A673 (cell line): ENCODE results near the gene TNFAIP2. TPM values are rescaled to one million over a fixed set of nuclear protein-coding genes. Genes with fewer than 3 reads are reported as not detected.
A peak's percentile ranks its signal among the peaks of the same experiment; 100 is the strongest.

Experiments used
- Bru-seq: library from RNA; stranded (reverse); fragments of 400-500 nt; gene quantifications from one replicate; lab custom pipeline; 2021; lab: Mats Ljungman, UMichigan
- BruChase-seq, 2 experiments: library from RNA; stranded (reverse); fragments of 400-500 nt; gene quantifications; one replicate each; lab custom pipeline; 2021; lab: Mats Ljungman, UMichigan
- BruUV-seq: library from RNA; stranded (reverse); fragments of 400-500 nt; replicated peaks from 2 replicates; lab custom pipeline; 2021; lab: Mats Ljungman, UMichigan
- CTCF ChIA-PET: fragments of 300-600 bp; sonication (Branson Sonifier 250); formaldehyde crosslinking; loops from one replicate; lab custom pipeline; 2022; ENCODE audit warnings: antibody characterized with exemption; lab: Charles Lee
- POLR2A ChIA-PET: fragments of 300-600 bp; sonication (Branson Sonifier 250); formaldehyde crosslinking; loops from one replicate; lab custom pipeline; 2022; ENCODE audit warnings: antibody characterized with exemption; ENCODE audit not compliant: low non-redundant PET; lab: Charles Lee
- DNase-seq: peaks from one replicate; pipeline ENCODE4 v3.0.0-alpha.2; 2015; ENCODE audit warnings: low spot score
- H3K27ac ChIP-seq: fragments of 200-600 bp; sonication (generic); 2 replicates; pipeline ENCODE4 v1.5.1; 2016; ENCODE audit warnings: mixed run types, low read depth, mild to moderate bottlenecking, mixed read lengths, antibody characterized with exemption, low read length; ENCODE audit not compliant: poor library complexity, severe bottlenecking
- H3K27me3 ChIP-seq: fragments of 200-600 bp; sonication (generic); replicated peaks from 2 replicates; pipeline ENCODE4 v1.6.1; 2017; ENCODE audit warnings: mixed run types, low read depth, mild to moderate bottlenecking, mixed read lengths, antibody characterized with exemption, low read length; ENCODE audit not compliant: insufficient read depth, poor library complexity
- H3K36me3 ChIP-seq: fragments of 200-600 bp; sonication (generic); 2 replicates; pipeline ENCODE4 v1.6.1; 2016; ENCODE audit warnings: mixed run types, mild to moderate bottlenecking, mixed read lengths, antibody characterized with exemption, low read length; ENCODE audit not compliant: insufficient read depth, poor library complexity, severe bottlenecking
- H3K4me1 ChIP-seq: fragments of 200-600 bp; sonication (generic); 2 replicates; pipeline ENCODE4 v1.6.1; 2017; ENCODE audit warnings: mixed run types, mild to moderate bottlenecking, mixed read lengths, antibody characterized with exemption, low read length; ENCODE audit not compliant: insufficient read depth, poor library complexity, severe bottlenecking
- H3K4me3 ChIP-seq: fragments of 200-600 bp; sonication (generic); 2 replicates; pipeline ENCODE4 v1.5.1; 2016; ENCODE audit warnings: low read depth, mixed run types, mild to moderate bottlenecking, mixed read lengths, low read length; ENCODE audit not compliant: poor library complexity, severe bottlenecking
- H3K9me3 ChIP-seq: fragments of 200-600 bp; sonication (generic); 2 replicates; pipeline ENCODE4 v1.6.1; 2016; ENCODE audit warnings: mixed run types, low read depth, mild to moderate bottlenecking, mixed read lengths, antibody characterized with exemption, low read length; ENCODE audit not compliant: poor library complexity, severe bottlenecking
- CTCF ChIP-seq: fragments of 300-800, 200-600 bp; sonication (generic); conservative IDR thresholded peaks from 2 replicates; pipeline ENCODE4 v1.5.1; 2017; ENCODE audit warnings: low read depth, mild to moderate bottlenecking, antibody characterized with exemption, low read length, moderate library complexity, mixed read lengths
- EZH2 ChIP-seq: fragments of 200-600 bp; sonication (generic); IDR thresholded peaks from 2 replicates; pipeline ENCODE4 v1.6.1; 2017; ENCODE audit warnings: borderline replicate concordance, low read depth, mild to moderate bottlenecking, mixed read lengths, antibody characterized with exemption, low read length; ENCODE audit not compliant: poor library complexity, severe bottlenecking
- intact Hi-C: fragments of 100-400 bp; cut with micrococcal nuclease; formaldehyde crosslinking; loops from one replicate; pipeline ENCODE4 v1.10.0; 2022; ENCODE audit not compliant: unreplicated experiment
- long read RNA-seq: library from polyadenylated mRNA; stranded (forward); transcript quantifications from one replicate; pipeline ENCODE4 v2.0.0, GENCODE V29; 2022
- total RNA-seq: library from RNA; stranded (reverse); gene quantifications from 2 replicates; pipeline ENCODE4 v1.2.3, GENCODE V29; 2021

The TNFAIP2 gene
- 5.5 and 7.0 TPM in 2 replicates for total RNA-seq
- Bru-seq, nascent RNA = percentile 25 among the genes with signal in this experiment
- percentile 31 among the genes with signal in this experiment for BruChase-seq, experiment 1, labeled RNA remaining after a 2-hour chase
- percentile 39 among the genes with signal in this experiment for BruChase-seq, experiment 2, labeled RNA remaining after a 6-hour chase
- long read RNA-seq, partial matches to known transcripts = 1 of 5 reads
- long read RNA-seq, other reads (novel, unspliced or antisense) = 4 of 5 reads

- TF ChIP-seq EZH2 = no peak
- Histone ChIP-seq H3K4me1 (peaks cover 23% of the 10 kb centered on the region), H3K27me3 (no peaks in the 10 kb centered on the region), H3K9me3 (no peaks in the 10 kb centered on the region), H3K4me3 (peak within 1 kb of the TSS; percentile 15), H3K36me3 (no peaks in the 10 kb centered on the region), H3K27ac (peak within 1 kb of the TSS; percentile 41)
- intact Hi-C loops = no loop called here
- no peak for DNase-seq
- BruUV-seq = no TSS peak
- CTCF ChIA-PET = no interaction called here
- POLR2A ChIA-PET = no interaction called here
These were observed at the start of gene TNFAIP2 for GRCh38 chr14:103122947-103123633. Gene TNFAIP2, plus strand, starts transcription at chr14:103123461. Its CDS starts 2,997 bp downstream, at chr14:103126458.

GRCh38 chr14:103073876-103074728 lies 49.2 kb upstream of the TNFAIP2 start:
- DNase-seq = no peak
- H3K27me3 ChIP-seq = no peaks in the 10 kb centered on the region
- TF ChIP-seq CTCF = no peak
- TF ChIP-seq EZH2 = no peak
- ChIA-PET CTCF (interaction anchor here (0.6 kb wide), 2 partner anchors 13 to 252 kb away, joined by 3 to 4 read pairs; no protein-coding TSS in a partner anchor), POLR2A (no interaction called here)
- H3K9me3 ChIP-seq = no peaks in the 10 kb centered on the region
- BruUV-seq = no TSS peak
- no peaks in the 10 kb centered on the region for H3K36me3 ChIP-seq
- intact Hi-C loops = no loop called here
- no peak overlapping the region for H3K4me3 ChIP-seq
- no peak overlapping the region for H3K27ac ChIP-seq
- H3K4me1 ChIP-seq = peaks cover 6% of the 10 kb centered on the region

GRCh38 chr14:103074729-103075367 lies 48.4 kb upstream of the TNFAIP2 start:
- peaks cover 6% of the 10 kb centered on the region for H3K4me1 ChIP-seq
- TF ChIP-seq EZH2 = no peak
- no peak for TF ChIP-seq CTCF
- intact Hi-C loops = loop anchor here (1.0 to 5.0 kb wide), 3 partner anchors 217 to 467 kb away; no protein-coding TSS in a partner anchor
- no TSS peak for BruUV-seq
- H3K27ac ChIP-seq = no peak overlapping the region
- no peaks in the 10 kb centered on the region for H3K9me3 ChIP-seq
- ChIA-PET CTCF (interaction anchor here (0.6 kb wide), 1 partner anchor 251 kb away, joined by 3 read pairs; no protein-coding TSS in a partner anchor), POLR2A (no interaction called here)
- H3K27me3 ChIP-seq = no peaks in the 10 kb centered on the region
- no peak for DNase-seq
- no peaks in the 10 kb centered on the region for H3K36me3 ChIP-seq
- H3K4me3 ChIP-seq = peak overlapping the region; percentile 47
